ENCODE data around the gene CNN1. TPM values are rescaled to one million over a fixed set of nuclear protein-coding genes. Genes with fewer than 3 reads are reported as not detected.

CNN1 gene
- total RNA-seq, 4 donors from 2014 or later, result 6.4 to 43.8 (median 14.5) TPM

- DNase-seq (ENCODE audit: low spot score), result no peak
- no peak for ATAC-seq (ENCODE audit: low FRiP score)
- no peak for TF ChIP-seq CTCF (IDR thresholded peaks at IDR 0.05)
These were observed 31.7 kb upstream of the CNN1 start for GRCh38 chr19:11506967-11507366.

GRCh38 chr19:11507370-11508078 lies 31.1 kb upstream of the CNN1 start:
- ATAC-seq (ENCODE audit: low FRiP score) (no peak), DNase-seq (ENCODE audit: low spot score) (no peak)
- TF ChIP-seq CTCF (IDR thresholded peaks at IDR 0.05), result no peak

GRCh38 chr19:11510444-11510843 lies 28.2 kb upstream of the CNN1 start:
- ATAC-seq (ENCODE audit: low FRiP score), result no peak
- TF ChIP-seq CTCF (IDR thresholded peaks at IDR 0.05), result no peak
- DNase-seq (ENCODE audit: low spot score), result no peak

DNA sequence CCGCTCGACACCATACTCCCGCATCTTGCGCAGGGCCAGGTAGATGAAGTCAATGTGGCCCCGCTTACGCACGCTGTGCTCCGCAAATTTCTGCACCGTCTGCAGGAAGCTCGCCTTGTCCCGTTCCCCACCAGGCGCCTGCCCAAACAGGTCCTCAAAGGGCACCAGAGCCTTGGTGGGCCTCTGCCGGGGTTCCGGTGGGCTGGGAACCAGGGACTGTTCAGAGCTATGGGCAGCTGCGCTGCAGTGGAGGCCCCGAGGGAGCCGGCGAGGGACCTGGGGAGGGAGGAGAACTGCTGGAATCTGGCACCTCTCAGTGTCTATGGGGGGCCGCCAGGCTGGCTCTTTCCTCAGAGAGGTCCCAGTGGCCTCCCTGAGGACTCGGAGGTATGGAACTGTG lies 24.7 kb upstream of the CNN1 start:
- no peak for TF ChIP-seq CTCF (IDR thresholded peaks at IDR 0.05)
- no peak for ATAC-seq (ENCODE audit: low FRiP score)
- no peak for DNase-seq (ENCODE audit: low spot score)

- ATAC-seq (ENCODE audit: low FRiP score) (no peak), DNase-seq (ENCODE audit: low spot score) (no peak)
- no peak for TF ChIP-seq CTCF (IDR thresholded peaks at IDR 0.05)
These were observed 19.5 kb upstream of the CNN1 start for GRCh38 chr19:11519138-11519537.

- DNase-seq (ENCODE audit: low spot score) (peak; percentile 95), ATAC-seq (ENCODE audit: low FRiP score) (peak; percentile 99)
- TF ChIP-seq CTCF (IDR thresholded peaks at IDR 0.05), result no peak
These were observed 9.9 kb upstream of the CNN1 start, which contains the start of gene ECSIT for GRCh38 chr19:11528551-11529341. Gene ECSIT, minus strand, starts transcription at chr19:11529134. Its CDS starts 9,964 bp downstream, at chr19:11519170.

Data from omental fat pad (tissue), 4 donors.